Measurements from ENCODE around the gene AFF3. TPM values are rescaled to one million over a fixed set of nuclear protein-coding genes. Genes with fewer than 3 reads are reported as not detected.

AFF3 gene
- total RNA-seq, 4 donors from 2014 or later = 9.0 to 20.2 (median 14.5) TPM

DNA sequence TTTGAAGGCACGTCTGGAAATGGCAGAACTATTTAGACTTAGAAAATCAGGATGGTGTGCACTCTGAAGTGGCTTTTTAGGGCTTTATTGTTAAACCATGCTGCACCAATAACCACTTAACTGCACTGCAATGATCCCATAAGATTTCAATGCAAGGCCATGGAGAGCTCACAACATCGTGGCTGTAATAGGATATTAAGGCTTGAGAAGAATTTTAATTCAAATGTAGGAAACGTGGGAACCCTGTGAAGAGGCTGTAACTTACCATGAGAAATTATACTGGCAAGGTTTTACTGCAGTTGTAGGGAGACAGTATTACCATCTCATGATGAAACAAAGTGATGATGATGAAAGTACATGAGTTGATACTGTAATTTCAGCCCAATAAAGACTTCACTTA lies 242.5 kb downstream of the AFF3 start:
- DNase-seq = no peak
- TF ChIP-seq POLR2A (IDR thresholded peaks at IDR 0.05) (no peak), EP300 (IDR thresholded peaks at IDR 0.05; ENCODE audit: low read depth) (no peak), CTCF (IDR thresholded peaks at IDR 0.05) (no peak), POLR2AphosphoS5 (IDR thresholded peaks at IDR 0.05) (no peak)

DNA sequence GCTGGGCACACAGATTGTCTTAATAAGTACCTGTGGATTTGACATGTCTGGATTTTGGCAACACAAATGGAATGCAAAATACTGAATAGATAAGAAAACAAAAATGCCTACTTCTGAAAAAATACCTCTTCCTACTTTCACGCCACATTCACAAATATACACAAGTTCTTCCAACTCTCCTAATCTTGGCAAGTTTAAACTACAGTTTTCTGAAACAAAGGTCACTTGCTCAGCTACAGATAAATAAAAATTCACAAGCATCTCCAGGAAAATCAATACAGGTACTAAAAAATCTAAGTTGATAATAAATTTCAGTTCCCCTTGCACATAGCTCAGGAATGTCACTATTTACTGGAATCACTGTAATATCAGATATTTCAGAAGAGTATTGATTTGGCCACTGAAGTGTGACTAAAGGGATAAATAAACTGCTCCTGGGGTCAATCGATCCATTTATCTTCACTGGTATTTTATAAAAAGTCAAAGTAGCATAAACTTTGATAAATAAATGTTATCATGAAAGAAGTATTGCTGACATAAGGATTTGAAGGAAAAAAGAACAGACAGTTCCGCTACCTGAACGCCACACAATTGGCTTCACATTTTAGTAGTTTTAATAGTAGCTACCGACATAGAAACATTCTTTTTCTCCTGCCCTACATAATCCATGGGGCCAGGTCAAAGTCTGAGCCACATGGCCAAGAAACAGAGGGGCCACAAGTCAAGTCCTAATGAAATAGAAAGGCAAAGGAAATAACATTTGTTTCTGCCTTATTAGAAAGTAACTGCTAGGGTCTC lies 243.1 kb downstream of the AFF3 start:
- 92 to 96% methylated on average over 5 of the region's 5 CpGs for WGBS, 2 donors (ENCODE audit: low coverage in 1 of 2)
- DNase-seq = no peak
- no peaks in the 10 kb centered on the region for H3K36me3 ChIP-seq
- no peak overlapping the region for H3K27ac ChIP-seq
- no peaks in the 10 kb centered on the region for H3K4me1 ChIP-seq
- H3K4me3 ChIP-seq = no peak overlapping the region
- TF ChIP-seq EP300 (IDR thresholded peaks at IDR 0.05; ENCODE audit: low read depth) = no peak
- TF ChIP-seq POLR2AphosphoS5 (IDR thresholded peaks at IDR 0.05) = no peak
- TF ChIP-seq POLR2A (IDR thresholded peaks at IDR 0.05) = no peak
- no peak for TF ChIP-seq CTCF (IDR thresholded peaks at IDR 0.05)
- intact Hi-C loops (cut with DNase I; ENCODE audit: low total_unique reads) = no loop called here
- no peaks in the 10 kb centered on the region for H3K27me3 ChIP-seq
- no peaks in the 10 kb centered on the region for H3K9me3 ChIP-seq
- in situ Hi-C loops (cut with MboI; ENCODE audit: low pct_ligation_motif_present in 1 of 4, low pct_unique_long_range_greater_than_20kb in 1 of 4, low sequenced_read_pairs in 3 of 4) = no loop called here

More for the DNA sequence above, 242.5 kb downstream of the AFF3 start:
- Histone ChIP-seq H3K27ac (no peak overlapping the region), H3K27me3 (no peaks in the 10 kb centered on the region), H3K4me1 (no peaks in the 10 kb centered on the region), H3K4me3 (no peak overlapping the region), H3K36me3 (no peaks in the 10 kb centered on the region), H3K9me3 (no peaks in the 10 kb centered on the region)
- intact Hi-C loops (cut with DNase I; ENCODE audit: low total_unique reads) = no loop called here
- in situ Hi-C loops (cut with MboI; ENCODE audit: low pct_ligation_motif_present in 1 of 4, low pct_unique_long_range_greater_than_20kb in 1 of 4, low sequenced_read_pairs in 3 of 4) = no loop called here
- WGBS, 2 donors (ENCODE audit: low coverage in 1 of 2) = 78 to 82% methylated on average over 3 of the region's 3 CpGs

GRCh38 chr2:99898336-99899048 lies 243.9 kb downstream of the AFF3 start:
- 80 to 88% methylated on average over 1 to 12 of the region's 12 CpGs for WGBS, 2 donors (ENCODE audit: low coverage in 1 of 2)
- H3K36me3 ChIP-seq = no peaks in the 10 kb centered on the region
- in situ Hi-C loops (cut with MboI; ENCODE audit: low pct_ligation_motif_present in 1 of 4, low pct_unique_long_range_greater_than_20kb in 1 of 4, low sequenced_read_pairs in 3 of 4) (no loop called here), intact Hi-C loops (cut with DNase I; ENCODE audit: low total_unique reads) (no loop called here)
- H3K4me1 ChIP-seq = no peaks in the 10 kb centered on the region
- no peak for DNase-seq
- H3K4me3 ChIP-seq = no peak overlapping the region
- TF ChIP-seq POLR2AphosphoS5 (IDR thresholded peaks at IDR 0.05) (no peak), EP300 (IDR thresholded peaks at IDR 0.05; ENCODE audit: low read depth) (no peak), CTCF (IDR thresholded peaks at IDR 0.05) (no peak), POLR2A (IDR thresholded peaks at IDR 0.05) (no peak)
- no peak overlapping the region for H3K27ac ChIP-seq
- no peaks in the 10 kb centered on the region for H3K9me3 ChIP-seq
- no peaks in the 10 kb centered on the region for H3K27me3 ChIP-seq

GRCh38 chr2:99891428-99891780 lies 251.0 kb downstream of the AFF3 start:
- TF ChIP-seq EP300 (IDR thresholded peaks at IDR 0.05; ENCODE audit: low read depth) (no peak), POLR2A (IDR thresholded peaks at IDR 0.05) (no peak), CTCF (IDR thresholded peaks at IDR 0.05) (no peak), POLR2AphosphoS5 (IDR thresholded peaks at IDR 0.05) (no peak)
- Histone ChIP-seq H3K36me3 (no peaks in the 10 kb centered on the region), H3K27me3 (no peaks in the 10 kb centered on the region), H3K9me3 (no peaks in the 10 kb centered on the region), H3K27ac (no peak overlapping the region), H3K4me3 (no peak overlapping the region), H3K4me1 (no peaks in the 10 kb centered on the region)
- WGBS, 2 donors (ENCODE audit: low coverage in 1 of 2) = 91% methylated on average over 7 of the region's 7 CpGs; no CpG with 5 or more reads in 1 of the 2 donors
- in situ Hi-C loops (cut with MboI; ENCODE audit: low pct_ligation_motif_present in 1 of 4, low pct_unique_long_range_greater_than_20kb in 1 of 4, low sequenced_read_pairs in 3 of 4) (no loop called here), intact Hi-C loops (cut with DNase I; ENCODE audit: low total_unique reads) (no loop called here)
- no peak for DNase-seq
